Smooth muscle cell (in vitro differentiated cells): ENCODE data around the gene INTS13. TPM values are rescaled to one million over a fixed set of nuclear protein-coding genes. Genes with fewer than 3 reads are reported as not detected.
A peak's percentile ranks its signal among the peaks of the same experiment; 100 is the strongest.

ENCODE experiments used
- DNase-seq: peaks from one replicate; lab custom pipeline; 2025; ENCODE audit not compliant: unreplicated experiment; lab: John Stamatoyannopoulos, UW
- H2AFZ ChIP-seq: fragments of 200-600 bp; sonication (generic); 2 replicates; pipeline ENCODE4 v1.6.0; 2016; ENCODE audit warnings: antibody characterized with exemption, low read depth, mild to moderate bottlenecking
- H3F3A ChIP-seq: fragments of 200-600 bp; sonication (generic); 2 replicates; pipeline ENCODE4 v1.6.0; 2017; ENCODE audit warnings: antibody characterized with exemption, low read depth
- H3K27ac ChIP-seq: fragments of 200-600 bp; sonication (generic); 2 replicates; pipeline ENCODE4 v1.5.1; 2016; ENCODE audit warnings: low read depth, mild to moderate bottlenecking
- H3K27me3 ChIP-seq: fragments of 200-600 bp; sonication (generic); 2 replicates; pipeline ENCODE4 v1.6.1; 2016; ENCODE audit warnings: low read depth, mild to moderate bottlenecking
- H3K36me3 ChIP-seq: fragments of 200-600 bp; sonication (generic); 2 replicates; pipeline ENCODE4 v1.5.1; 2016; ENCODE audit warnings: low read depth
- H3K4me1 ChIP-seq: fragments of 200-600 bp; sonication (generic); 2 replicates; pipeline ENCODE4 v1.5.1; 2016; ENCODE audit warnings: low read depth
- H3K4me2 ChIP-seq: fragments of 200-600 bp; sonication (generic); 2 replicates; pipeline ENCODE4 v1.6.0; 2016; ENCODE audit warnings: mild to moderate bottlenecking
- H3K4me3 ChIP-seq: fragments of 200-600 bp; sonication (generic); 2 replicates; pipeline ENCODE4 v1.5.1; 2016; ENCODE audit warnings: mild to moderate bottlenecking
- H3K79me2 ChIP-seq: fragments of 200-600 bp; sonication (generic); 2 replicates; pipeline ENCODE4 v1.6.0; 2016; ENCODE audit warnings: low read depth, mild to moderate bottlenecking
- H3K9ac ChIP-seq: fragments of 200-600 bp; sonication (generic); 2 replicates; pipeline ENCODE4 v1.6.0; 2016; ENCODE audit warnings: low read depth
- H3K9me3 ChIP-seq: fragments of 200-600 bp; sonication (generic); replicated peaks from 2 replicates; pipeline ENCODE4 v1.5.1; 2016; ENCODE audit warnings: low read depth
- H4K20me1 ChIP-seq: fragments of 200-600 bp; sonication (generic); 2 replicates; pipeline ENCODE4 v1.6.0; 2016; ENCODE audit warnings: low read depth
- WGBS: methylation state at CpG from one replicate; pipeline ENCODE4 v1.1.7; 2016; ENCODE audit warnings: low lambda C conversion rate; 5-methylcytosine and 5-hydroxymethylcytosine counted together
- polyA plus RNA-seq: library from polyadenylated mRNA; unstranded; fragments of >200 nt; fragmentation: Nextera tagmentation; extraction: Ambion mirVana; gene quantifications from 2 replicates; pipeline ENCODE4 v1.2.1, GENCODE V29; 2016
- total RNA-seq: library from RNA; depleted of rRNA; stranded (reverse); fragments of >200 nt; gene quantifications from 2 replicates; pipeline ENCODE4 v1.2.3, GENCODE V29; 2014
- TF ChIP-seq, protein P1 (sequence below): fragments of 200-600 bp; sonication (generic); IDR thresholded peaks from 2 replicates; pipeline ENCODE4 v1.5.1; 2017; ENCODE audit warnings: borderline replicate concordance, mild to moderate bottlenecking, antibody characterized with exemption; ENCODE audit not compliant: insufficient read depth, poor library complexity, severe bottlenecking

The INTS13 gene
- total and polyA plus RNA-seq, 2 experiments from 2014 or later = 22.0 to 47.5 TPM

DNA sequence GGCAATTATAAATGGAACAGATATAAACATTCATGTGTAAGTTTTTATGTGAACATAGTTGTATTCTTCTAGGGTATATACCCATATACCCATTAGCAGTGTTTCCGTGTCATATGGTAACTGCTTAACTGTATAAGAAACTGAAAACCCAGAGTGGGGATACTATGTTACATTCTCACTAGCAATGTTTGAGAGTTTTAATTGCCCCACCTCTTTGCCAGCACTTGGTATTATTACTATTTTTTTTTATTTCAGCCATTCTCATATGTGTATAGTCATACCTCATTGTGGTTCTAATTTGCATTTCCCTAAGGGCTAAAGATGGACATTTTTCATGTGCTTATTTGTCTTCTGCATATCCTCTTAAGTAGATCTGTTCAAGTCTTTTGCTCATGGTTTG lies 76.1 kb downstream of the INTS13 start:
- 100% methylated on average over 1 of the region's 1 CpG for WGBS

DNA sequence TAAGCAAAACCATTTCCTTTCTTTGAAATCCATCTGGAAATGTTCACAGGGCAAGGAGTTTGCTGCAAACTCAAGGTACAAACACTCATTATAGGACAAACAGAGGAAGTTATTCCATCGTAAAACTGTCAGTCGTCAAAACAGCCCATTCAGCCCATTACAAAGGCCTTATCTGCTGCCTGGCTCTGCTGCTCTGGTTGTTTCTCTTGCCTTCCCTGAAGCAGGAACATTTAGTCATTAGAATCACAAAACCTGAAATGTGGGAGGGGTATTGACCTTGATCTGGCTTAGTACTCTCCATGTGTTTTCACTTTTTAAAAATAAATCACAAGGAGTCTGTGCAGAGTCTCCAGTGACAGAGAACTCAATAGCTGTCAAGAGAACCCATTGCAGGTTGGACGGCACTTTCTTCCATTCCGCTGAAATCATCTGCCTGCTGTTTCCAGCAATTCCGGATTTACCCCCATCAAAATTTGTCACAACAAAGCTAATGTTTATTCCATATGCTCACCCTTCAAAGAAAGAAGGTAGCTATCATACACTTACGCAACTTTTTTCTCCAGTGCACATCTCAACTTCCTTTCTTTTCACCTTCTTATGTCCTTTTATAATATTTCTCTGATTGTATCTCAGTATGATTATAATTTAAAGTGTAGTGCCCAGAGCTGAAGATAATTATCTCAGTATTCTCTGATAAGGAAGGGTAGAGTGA lies 80.2 kb downstream of the INTS13 start:
- Histone ChIP-seq H3K4me2 (no peak overlapping the region), H3F3A (no peaks in the 10 kb centered on the region), H3K79me2 (no peaks in the 10 kb centered on the region), H2AFZ (peak overlapping the region; percentile 59), H3K27ac (no peak overlapping the region), H3K9ac (no peak overlapping the region), H3K4me1 (no peaks in the 10 kb centered on the region), H3K4me3 (no peak overlapping the region), H4K20me1 (no peaks in the 10 kb centered on the region), H3K27me3 (no peaks in the 10 kb centered on the region), H3K36me3 (no peaks in the 10 kb centered on the region), H3K9me3 (no peaks in the 10 kb centered on the region)
- DNase-seq = no peak
- WGBS = 51% methylated on average over 6 of the region's 6 CpGs
- TF ChIP-seq, protein P1, sequence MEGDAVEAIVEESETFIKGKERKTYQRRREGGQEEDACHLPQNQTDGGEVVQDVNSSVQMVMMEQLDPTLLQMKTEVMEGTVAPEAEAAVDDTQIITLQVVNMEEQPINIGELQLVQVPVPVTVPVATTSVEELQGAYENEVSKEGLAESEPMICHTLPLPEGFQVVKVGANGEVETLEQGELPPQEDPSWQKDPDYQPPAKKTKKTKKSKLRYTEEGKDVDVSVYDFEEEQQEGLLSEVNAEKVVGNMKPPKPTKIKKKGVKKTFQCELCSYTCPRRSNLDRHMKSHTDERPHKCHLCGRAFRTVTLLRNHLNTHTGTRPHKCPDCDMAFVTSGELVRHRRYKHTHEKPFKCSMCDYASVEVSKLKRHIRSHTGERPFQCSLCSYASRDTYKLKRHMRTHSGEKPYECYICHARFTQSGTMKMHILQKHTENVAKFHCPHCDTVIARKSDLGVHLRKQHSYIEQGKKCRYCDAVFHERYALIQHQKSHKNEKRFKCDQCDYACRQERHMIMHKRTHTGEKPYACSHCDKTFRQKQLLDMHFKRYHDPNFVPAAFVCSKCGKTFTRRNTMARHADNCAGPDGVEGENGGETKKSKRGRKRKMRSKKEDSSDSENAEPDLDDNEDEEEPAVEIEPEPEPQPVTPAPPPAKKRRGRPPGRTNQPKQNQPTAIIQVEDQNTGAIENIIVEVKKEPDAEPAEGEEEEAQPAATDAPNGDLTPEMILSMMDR = no peak

More for the DNA sequence above, 76.1 kb downstream of the INTS13 start:
- Histone ChIP-seq H3K79me2 (no peaks in the 10 kb centered on the region), H3K36me3 (no peaks in the 10 kb centered on the region), H3K9ac (no peak overlapping the region), H3F3A (no peaks in the 10 kb centered on the region), H3K4me3 (no peak overlapping the region), H4K20me1 (no peaks in the 10 kb centered on the region), H2AFZ (no peak overlapping the region), H3K27me3 (no peaks in the 10 kb centered on the region), H3K27ac (no peak overlapping the region), H3K9me3 (no peaks in the 10 kb centered on the region), H3K4me2 (no peak overlapping the region), H3K4me1 (no peaks in the 10 kb centered on the region)
- no peak for DNase-seq
- TF ChIP-seq, protein P1 = no peak

DNA sequence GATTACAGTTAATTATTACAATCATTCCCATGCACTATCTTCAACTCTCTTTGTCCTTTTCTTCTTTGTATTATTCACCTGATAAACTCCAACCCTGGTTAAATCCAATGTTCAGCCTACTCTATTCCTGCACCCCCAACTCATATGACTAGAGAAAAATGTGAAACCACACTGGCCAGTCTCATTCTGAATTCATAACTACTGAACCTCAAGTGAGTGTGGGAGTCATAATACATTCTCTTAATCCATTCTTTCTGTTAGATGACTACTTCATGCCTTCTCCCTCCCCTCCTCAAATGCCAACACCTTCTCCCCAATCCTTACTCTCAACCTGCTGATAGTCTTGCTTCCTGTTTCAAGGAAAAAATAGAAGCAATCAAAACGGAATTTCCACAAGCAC lies 82.4 kb downstream of the INTS13 start:
- H3K9ac ChIP-seq = no peak overlapping the region
- no peaks in the 10 kb centered on the region for H3K36me3 ChIP-seq
- no peaks in the 10 kb centered on the region for H4K20me1 ChIP-seq
- TF ChIP-seq, protein P1 = no peak
- DNase-seq = no peak
- no peak overlapping the region for H3K4me3 ChIP-seq
- no peak overlapping the region for H3K27ac ChIP-seq
- no peak overlapping the region for H3K4me2 ChIP-seq
- H3F3A ChIP-seq = no peaks in the 10 kb centered on the region
- no peaks in the 10 kb centered on the region for H3K4me1 ChIP-seq
- WGBS = 75% methylated on average over 1 of the region's 1 CpG
- H3K79me2 ChIP-seq = no peaks in the 10 kb centered on the region
- H2AFZ ChIP-seq = no peak overlapping the region
- no peaks in the 10 kb centered on the region for H3K9me3 ChIP-seq
- H3K27me3 ChIP-seq = no peaks in the 10 kb centered on the region

Other genes starting within 250 kb of the INTS13 start
- 17.4 and 29.0 TPM in 2 replicates for gene ITPR2, start 104.8 kb downstream of the INTS13 start, total RNA-seq
- gene ITPR2, start 104.8 kb downstream of the INTS13 start, polyA plus RNA-seq = 6.8 and 9.6 TPM in 2 replicates
- gene FGFR1OP2, start 489 bp upstream of the INTS13 start, total RNA-seq = 53.5 and 77.2 TPM in 2 replicates
- 28.0 and 28.4 TPM in 2 replicates for gene FGFR1OP2, start 489 bp upstream of the INTS13 start, polyA plus RNA-seq
- gene TM7SF3, start 76.4 kb upstream of the INTS13 start, total RNA-seq = 67.4 and 72.6 TPM in 2 replicates
- gene TM7SF3, start 76.4 kb upstream of the INTS13 start, polyA plus RNA-seq = 48.2 and 78.0 TPM in 2 replicates
- 78.2 and 82.5 TPM in 2 replicates for gene MED21, start 84.6 kb upstream of the INTS13 start, total RNA-seq
- 34.4 and 38.2 TPM in 2 replicates for gene MED21, start 84.6 kb upstream of the INTS13 start, polyA plus RNA-seq
- gene C12orf71, start 144.6 kb upstream of the INTS13 start, total RNA-seq = not detected in 2 replicates
- gene C12orf71, start 144.6 kb upstream of the INTS13 start, polyA plus RNA-seq = not detected in 2 replicates